GM12878 (cell line): ENCODE measurements around the gene CD34. TPM values are rescaled to one million over a fixed set of nuclear protein-coding genes. Genes with fewer than 3 reads are reported as not detected.

Source experiments
- ATAC-seq: fragments of 200-7000 bp; cut with Tn5 transposase; 3 replicates; pipeline ENCODE4 v1.9.1; 2020; ENCODE audit warnings: mild to moderate bottlenecking, moderate library complexity
- BruUV-seq: library from RNA; stranded (reverse); fragments of 400-500 nt; replicated peaks from 2 replicates; lab custom pipeline; 2021; lab: Mats Ljungman, UMichigan
- CTCF ChIA-PET: fragments of 300-600 bp; sonication (Branson Sonifier 250); formaldehyde crosslinking; extraction: SDS; loops from one replicate; lab custom pipeline; 2021; ENCODE audit warnings: inconsistent platforms; lab: Yijun Ruan, JAX
- POLR2A ChIA-PET: fragments of 350-600 bp; formaldehyde crosslinking; extraction: SDS; loops from one replicate; lab custom pipeline; 2021; ENCODE audit warnings: inconsistent platforms; lab: Charles Lee
- RAD21 ChIA-PET: fragments of 300-600 bp; sonication (Branson Sonifier 250); formaldehyde crosslinking; loops from one replicate; lab custom pipeline; 2023; ENCODE audit warnings: antibody characterized with exemption; ENCODE audit not compliant: unreplicated experiment; lab: Charles Lee
- SMC1A ChIA-PET: fragments of 300-600 bp; sonication (Branson Sonifier 250); formaldehyde crosslinking; loops from one replicate; lab custom pipeline; 2023; ENCODE audit not compliant: unreplicated experiment, uncharacterized antibody; lab: Charles Lee
- DNase-seq: peaks from one replicate; pipeline ENCODE4 v3.0.0-alpha.2; 2011; ENCODE audit warnings: low read depth, low spot score
- FAIRE-seq: peaks from 3 replicates; lab custom pipeline; 2011; peaks lifted over from hg19 to GRCh38; lab: Jason Lieb, UNC
- H2AFZ ChIP-seq: 2 replicates; pipeline ENCODE4 v1.6.0; 2011; ENCODE audit warnings: low read depth, low read length, control low read depth; ENCODE audit not compliant: control insufficient read depth
- H3K27ac ChIP-seq: 2 replicates; pipeline ENCODE4 v1.5.1; 2011; ENCODE audit warnings: control low read depth; ENCODE audit not compliant: control insufficient read depth, insufficient read depth
- H3K27me3 ChIP-seq, 2 experiments: replicated peaks in 1 of 2; 2 replicates each; pipeline versions ENCODE4 v1.6.0 to v1.6.1; 2011; ENCODE audit warnings: low read length in 1 of 2; ENCODE audit not compliant: control insufficient read depth in 2 of 2, insufficient read depth in 2 of 2
- H3K36me3 ChIP-seq, 2 experiments: 2 replicates each; pipeline ENCODE4 v1.5.1; 2011; ENCODE audit warnings: low read length in 1 of 2; ENCODE audit not compliant: control insufficient read depth in 2 of 2, insufficient read depth in 2 of 2
- H3K4me1 ChIP-seq: 2 replicates; pipeline ENCODE4 v1.6.1; 2011; ENCODE audit warnings: mild to moderate bottlenecking, low read length, moderate library complexity, mixed read lengths; ENCODE audit not compliant: control insufficient read depth, insufficient read depth
- H3K4me2 ChIP-seq: 2 replicates; pipeline ENCODE4 v1.6.0; 2011; ENCODE audit warnings: control low read depth; ENCODE audit not compliant: control insufficient read depth, insufficient read depth
- H3K4me3 ChIP-seq: fragments of 200-600 bp; sonication (generic); 2 replicates; pipeline ENCODE4 v1.5.1; 2016
- H3K79me2 ChIP-seq: 2 replicates; pipeline ENCODE4 v1.6.0; 2011; ENCODE audit warnings: low read length; ENCODE audit not compliant: control insufficient read depth, insufficient read depth
- H3K9ac ChIP-seq: 2 replicates; pipeline ENCODE4 v1.8.0; 2011; ENCODE audit warnings: low read length, control low read depth, mixed read lengths; ENCODE audit not compliant: control insufficient read depth, insufficient read depth
- H3K9me3 ChIP-seq: replicated peaks from 3 replicates; pipeline ENCODE4 v1.5.1; 2011; ENCODE audit warnings: mild to moderate bottlenecking, low read length; ENCODE audit not compliant: control insufficient read depth, insufficient read depth
- H4K20me1 ChIP-seq: 2 replicates; pipeline ENCODE4 v1.6.0; 2011; ENCODE audit not compliant: control insufficient read depth, insufficient read depth
- ATF2 ChIP-seq: IDR thresholded peaks from 2 replicates; pipeline ENCODE4 v1.6.1; 2012; ENCODE audit warnings: low read length, inconsistent platforms
- BHLHE40 ChIP-seq, 2 experiments: fragments of 450-650 bp in 1 of 2; IDR thresholded peaks; 2 replicates each; pipeline ENCODE4 v1.6.1; 2011 to 2017; ENCODE audit warnings: low read depth in 2 of 2, borderline replicate concordance in 1 of 2, improper control_type of control experiment in 1 of 2, low read length in 1 of 2, mild to moderate bottlenecking in 1 of 2
- FOXM1 ChIP-seq: IDR thresholded peaks from 2 replicates; pipeline ENCODE4 v1.6.1; 2012; ENCODE audit warnings: low read depth, mild to moderate bottlenecking, inconsistent platforms, low read length, moderate library complexity
- GABPA ChIP-seq: IDR thresholded peaks from 2 replicates; pipeline ENCODE4 v1.6.1; 2014; ENCODE audit warnings: antibody characterized with exemption, low read depth, mild to moderate bottlenecking, inconsistent platforms
- IRF4 ChIP-seq: IDR thresholded peaks from 2 replicates; pipeline ENCODE4 v1.6.1; 2011; ENCODE audit warnings: low read depth, low read length
- MEF2A ChIP-seq: IDR thresholded peaks from 2 replicates; pipeline ENCODE4 v1.6.1; 2011; ENCODE audit warnings: low read depth, mild to moderate bottlenecking, low read length, moderate library complexity; ENCODE audit not compliant: insufficient read depth
- NFYA ChIP-seq: IDR thresholded peaks from 2 replicates; pipeline ENCODE4 v1.6.1; 2011; ENCODE audit warnings: low read depth, mild to moderate bottlenecking, low read length, improper control_type of control experiment, borderline replicate concordance
- POLR2AphosphoS2 ChIP-seq: IDR thresholded peaks from 2 replicates; pipeline ENCODE4 v1.6.1; 2011; ENCODE audit warnings: low read depth, mild to moderate bottlenecking, low read length, improper control_type of control experiment, moderate library complexity
- ZNF24 ChIP-seq: fragments of 450-650 bp; IDR thresholded peaks from 2 replicates; pipeline ENCODE4 v1.6.1; 2017; ENCODE audit warnings: antibody characterized with exemption, mild to moderate bottlenecking
- WGBS: methylation state at CpG from one replicate; pipeline ENCODE4 v1.1.6; 2016; ENCODE audit warnings: low lambda C conversion rate; ENCODE audit not compliant: insufficient replicate concordance, insufficient coverage; ENCODE audit errors: missing lambda C conversion rate; 5-methylcytosine and 5-hydroxymethylcytosine counted together
- in situ Hi-C: fragments of 300-500 bp; cut with MboI; formaldehyde crosslinking; loops from 9 replicates; pipeline ENCODE4 v1.14.3; 2018; ENCODE audit warnings: mixed read lengths
- intact Hi-C: fragments of 100-400 bp; cut with micrococcal nuclease; formaldehyde crosslinking; loops from one replicate; pipeline ENCODE4 v1.14.2; 2022; ENCODE audit not compliant: unreplicated experiment
- polyA plus RNA-seq, 11 experiments: library from polyadenylated mRNA; depleted of rRNA in 4 of 11; unstranded in 6 of 11; stranded (reverse) in 5 of 11; fragments of >200 nt; fragmentation: Nextera tagmentation in 4 of 11; fragmentation: Illumina TruSeq in 1 of 11; extraction: Ambion mirVana in 4 of 11; extraction: Trizol in 1 of 11; gene quantifications; 1 replicate in 1 of 11; 2 replicates in 10 of 11; pipeline versions ENCODE4 v1.2.1 to v1.2.3, GENCODE V29; 2011 to 2016; ENCODE audit warnings: inconsistent platforms in 2 of 11, missing spikeins in 2 of 11, low read depth in 1 of 11
- total RNA-seq, 4 experiments: library from RNA; depleted of rRNA in 3 of 4; stranded (reverse); fragments of >200 nt in 3 of 4; fragmentation: Illumina TruSeq in 1 of 4; extraction: Trizol in 1 of 4; gene quantifications; 2 replicates each; pipeline versions ENCODE4 v1.2.1 to v1.2.3, GENCODE V29; 2013 to 2021
- TF ChIP-seq, protein P1 (sequence below): fragments of 450-650 bp; formaldehyde crosslinking; IDR thresholded peaks from 2 replicates; pipeline ENCODE4 v1.4.0; 2020; ENCODE audit warnings: mild to moderate bottlenecking, moderate library complexity

CD34 gene
- total and polyA plus RNA-seq, 10 of the 15 experiments (the other 5 are each of a cell fraction or from before 2014, with no cell fraction given), result under 0.01 to 0.08 (median 0.02) TPM; not detected in 6

- Histone ChIP-seq H3K9ac (no peak overlapping the region), H2AFZ (no peak overlapping the region), H3K27ac (no peak overlapping the region), H4K20me1 (no peaks in the 10 kb centered on the region), H3K27me3 (no peaks in the 10 kb centered on the region), H3K4me2 (no peak overlapping the region), H3K79me2 (peaks cover 8% of the 10 kb centered on the region), H3K4me3 (no peak overlapping the region), H3K9me3 (no peaks in the 10 kb centered on the region; the same call in 2 of the 3 replicates), H3K4me1 (peaks cover 31% of the 10 kb centered on the region), H3K36me3 (peaks cover 0 to 4% of the 10 kb centered on the region in 2 experiments; a peak in 2 of 4 replicates)
- FAIRE-seq, result no peak
- 95% methylated on average over 6 of the region's 6 CpGs for WGBS
- SMC1A ChIA-PET, result interaction anchor here (0.6 to 12.0 kb wide), 2 partner anchors 31 to 39 kb away, joined by 3 to 444 read pairs; no protein-coding TSS in a partner anchor
- RAD21 ChIA-PET, result interaction anchor here (0.8 kb wide), 1 partner anchor 14 kb away, joined by 3 read pairs; no protein-coding TSS in a partner anchor
- POLR2A ChIA-PET, result interaction anchor here (1.5 to 20.7 kb wide), 3 partner anchors 10 to 30 kb away, joined by 7 to 620 read pairs (median 18); no protein-coding TSS in a partner anchor
- in situ Hi-C loops (no loop called here), intact Hi-C loops (no loop called here)
- BruUV-seq, result no TSS peak
- CTCF ChIA-PET, result interaction anchor here (1.3 to 26.0 kb wide), 2 partner anchors 33 to 48 kb away, joined by 3 to 821 read pairs; no protein-coding TSS in a partner anchor
- TF ChIP-seq NFYA (no peak), FOXM1 (no peak), MEF2A (no peak), IRF4 (no peak), ATF2 (no peak), GABPA (no peak), POLR2AphosphoS2 (no peak), BHLHE40 (IDR thresholded peaks at IDR 0.05; ENCODE audit: borderline replicate concordance in 1 of 2, low read depth in 2 of 2, low read length in 1 of 2) (no peak), ZNF24 (no peak)
- TF ChIP-seq, protein P1, sequence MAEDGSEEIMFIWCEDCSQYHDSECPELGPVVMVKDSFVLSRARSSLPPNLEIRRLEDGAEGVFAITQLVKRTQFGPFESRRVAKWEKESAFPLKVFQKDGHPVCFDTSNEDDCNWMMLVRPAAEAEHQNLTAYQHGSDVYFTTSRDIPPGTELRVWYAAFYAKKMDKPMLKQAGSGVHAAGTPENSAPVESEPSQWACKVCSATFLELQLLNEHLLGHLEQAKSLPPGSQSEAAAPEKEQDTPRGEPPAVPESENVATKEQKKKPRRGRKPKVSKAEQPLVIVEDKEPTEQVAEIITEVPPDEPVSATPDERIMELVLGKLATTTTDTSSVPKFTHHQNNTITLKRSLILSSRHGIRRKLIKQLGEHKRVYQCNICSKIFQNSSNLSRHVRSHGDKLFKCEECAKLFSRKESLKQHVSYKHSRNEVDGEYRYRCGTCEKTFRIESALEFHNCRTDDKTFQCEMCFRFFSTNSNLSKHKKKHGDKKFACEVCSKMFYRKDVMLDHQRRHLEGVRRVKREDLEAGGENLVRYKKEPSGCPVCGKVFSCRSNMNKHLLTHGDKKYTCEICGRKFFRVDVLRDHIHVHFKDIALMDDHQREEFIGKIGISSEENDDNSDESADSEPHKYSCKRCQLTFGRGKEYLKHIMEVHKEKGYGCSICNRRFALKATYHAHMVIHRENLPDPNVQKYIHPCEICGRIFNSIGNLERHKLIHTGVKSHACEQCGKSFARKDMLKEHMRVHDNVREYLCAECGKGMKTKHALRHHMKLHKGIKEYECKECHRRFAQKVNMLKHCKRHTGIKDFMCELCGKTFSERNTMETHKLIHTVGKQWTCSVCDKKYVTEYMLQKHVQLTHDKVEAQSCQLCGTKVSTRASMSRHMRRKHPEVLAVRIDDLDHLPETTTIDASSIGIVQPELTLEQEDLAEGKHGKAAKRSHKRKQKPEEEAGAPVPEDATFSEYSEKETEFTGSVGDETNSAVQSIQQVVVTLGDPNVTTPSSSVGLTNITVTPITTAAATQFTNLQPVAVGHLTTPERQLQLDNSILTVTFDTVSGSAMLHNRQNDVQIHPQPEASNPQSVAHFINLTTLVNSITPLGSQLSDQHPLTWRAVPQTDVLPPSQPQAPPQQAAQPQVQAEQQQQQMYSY (CRISPR knock-in tag), result no peak
- no peak for ATAC-seq
- DNase-seq, result no peak
Observed at GRCh38 chr1:207835958-207836357, 75.0 kb downstream of the CD34 start.
